Sciatic nerve (tissue), 2 donors: ENCODE data around the gene TMEM207. TPM values are rescaled to one million over a fixed set of nuclear protein-coding genes. Genes with fewer than 3 reads are reported as not detected.
A peak's percentile ranks its signal among the peaks of the same experiment; 100 is the strongest.

Source experiments
- ATAC-seq: fragments of 200-7000 bp; cut with Tn5 transposase; one replicate; pipeline ENCODE4 v1.9.1; 2020; ENCODE audit warnings: mild to moderate bottlenecking, moderate library complexity
- DNase-seq: peaks from one replicate; pipeline ENCODE4 v3.0.0-alpha.2; 2020; ENCODE audit warnings: low spot score
- intact Hi-C: fragments of 100-400 bp; cut with DNase I; formaldehyde crosslinking; loops from one replicate; pipeline ENCODE4 v1.14.2; 2022
- total RNA-seq: library from RNA; stranded (reverse); fragmentation: NEBNext Ultra II Directional; extraction: Animal tissue kit (Norgen Biotek cat#: 25700); gene quantifications from one replicate; pipeline ENCODE4 v1.2.1, GENCODE V29; 2021
- donor health status: DM: no; HTN: no; CAD: no.
- donor health status: DM: no; HTN: no; CAD: no.

TMEM207 gene
- total RNA-seq, 1 donor from 2014 or later, result not detected

- DNase-seq (no peak), ATAC-seq (no peak)
- intact Hi-C loops, result no loop called here
Measured at GRCh38 chr3:190448256-190448655, 1.4 kb downstream of the TMEM207 start.

GRCh38 chr3:190446573-190447279, 3.0 kb downstream of the TMEM207 start:
- ATAC-seq, result no peak
- DNase-seq, result no peak
- intact Hi-C loops, result no loop called here

- intact Hi-C loops, result no loop called here
- no peak for DNase-seq
Measured at GRCh38 chr3:190444576-190445145, 5.0 kb downstream of the TMEM207 start.

GRCh38 chr3:190444006-190444405, 5.7 kb downstream of the TMEM207 start:
- no peak for ATAC-seq
- no peak for DNase-seq
- intact Hi-C loops, result no loop called here

More at GRCh38 chr3:190444576-190445145, 5.0 kb downstream of the TMEM207 start:
- ATAC-seq, result no peak

GRCh38 chr3:190443257-190443656, 6.4 kb downstream of the TMEM207 start:
- ATAC-seq, result no peak

GRCh38 chr3:190442240-190442639, 7.5 kb downstream of the TMEM207 start:
- intact Hi-C loops, result no loop called here
- no peak for ATAC-seq
- no peak for DNase-seq

More at GRCh38 chr3:190443257-190443656, 6.4 kb downstream of the TMEM207 start:
- DNase-seq, result no peak
- intact Hi-C loops, result no loop called here

- ATAC-seq, result no peak
- intact Hi-C loops, result no loop called here
- no peak for DNase-seq
Measured at GRCh38 chr3:190436331-190436730, 13.4 kb downstream of the TMEM207 start.

- ATAC-seq, result no peak
- intact Hi-C loops, result no loop called here
Measured at GRCh38 chr3:190435618-190436017, 14.1 kb downstream of the TMEM207 start.

GRCh38 chr3:190433626-190434025, 16.1 kb downstream of the TMEM207 start:
- DNase-seq, result no peak
- no peak for ATAC-seq
- intact Hi-C loops, result no loop called here

More at GRCh38 chr3:190435618-190436017, 14.1 kb downstream of the TMEM207 start:
- no peak for DNase-seq

GRCh38 chr3:190432216-190432615, 17.5 kb downstream of the TMEM207 start:
- no peak for DNase-seq
- intact Hi-C loops, result no loop called here
- ATAC-seq, result no peak

- intact Hi-C loops, result no loop called here
- no peak for DNase-seq
- ATAC-seq, result no peak
Measured at GRCh38 chr3:190430906-190431305, 18.8 kb downstream of the TMEM207 start.

GRCh38 chr3:190429681-190430080, 20.0 kb downstream of the TMEM207 start:
- DNase-seq (no peak), ATAC-seq (no peak)

GRCh38 chr3:190426806-190427507, 22.7 kb downstream of the TMEM207 start:
- intact Hi-C loops, result no loop called here
- DNase-seq (no peak), ATAC-seq (no peak)

More at GRCh38 chr3:190429681-190430080, 20.0 kb downstream of the TMEM207 start:
- intact Hi-C loops, result no loop called here

GRCh38 chr3:190425833-190426232, 23.9 kb downstream of the TMEM207 start:
- DNase-seq, result no peak
- intact Hi-C loops, result no loop called here

GRCh38 chr3:190424478-190425439, 24.9 kb downstream of the TMEM207 start:
- peak; percentile 71 for ATAC-seq
- DNase-seq, result peak; percentile 68
- intact Hi-C loops, result no loop called here

More at GRCh38 chr3:190425833-190426232, 23.9 kb downstream of the TMEM207 start:
- no peak for ATAC-seq

- ATAC-seq (no peak), DNase-seq (no peak)
- intact Hi-C loops, result no loop called here
Measured at GRCh38 chr3:190424108-190424477, 25.6 kb downstream of the TMEM207 start.

GRCh38 chr3:190414297-190414696, 35.4 kb downstream of the TMEM207 start:
- intact Hi-C loops, result no loop called here
- ATAC-seq (peak; percentile 32), DNase-seq (no peak)

GRCh38 chr3:190404715-190405114, 45.0 kb downstream of the TMEM207 start:
- intact Hi-C loops, result no loop called here
- DNase-seq, result no peak
- no peak for ATAC-seq

- no peak for ATAC-seq
- intact Hi-C loops, result no loop called here
Measured at GRCh38 chr3:190401963-190402362, 47.7 kb downstream of the TMEM207 start.

More at GRCh38 chr3:190401963-190402362, 47.7 kb downstream of the TMEM207 start:
- DNase-seq, result no peak
